ENCODE results near the gene ECHS1. TPM values are rescaled to one million over a fixed set of nuclear protein-coding genes. Genes with fewer than 3 reads are reported as not detected.

Gene ECHS1
- total and polyA plus RNA-seq, 2 donors (not counting 3 experiments of a cell fraction or from before 2014, with no cell fraction given) = 46.2 to 108 TPM

- ChIA-PET POLR2A (no interaction called here), CTCF (interaction anchor here (1.1 to 2.4 kb wide), 16 partner anchors 7 to 192 kb away, joined by 3 to 20 read pairs (median 7); partner anchors contain the start of genes FUOM, PAOX and PRAP1)
- Histone ChIP-seq H3K9me3 (replicated peaks; ENCODE audit: control insufficient read depth, insufficient read depth, low read length) (no peaks in the 10 kb centered on the region), H3K27ac (ENCODE audit: insufficient read depth, low read depth, low read length) (no peak overlapping the region), H4K20me1 (replicated peaks; ENCODE audit: control insufficient read depth, extremely low read depth, insufficient read depth, low read length) (no peaks in the 10 kb centered on the region), H3K9ac (replicated peaks; ENCODE audit: extremely low read depth, insufficient read depth, low read length) (no peak overlapping the region), H3K79me2 (ENCODE audit: control insufficient read depth, insufficient read depth, low read length) (no peaks in the 10 kb centered on the region), H3K4me3 (replicated peaks in 1 of 3; ENCODE audit: insufficient read depth in 1 of 3, low read depth in 1 of 3, low read length in 3 of 3) (no peak overlapping the region), H3K36me3 (ENCODE audit: control insufficient read depth in 2 of 2, extremely low read depth in 1 of 2, insufficient read depth in 2 of 2, low read length in 2 of 2) (no peaks in the 10 kb centered on the region), H3K4me2 (ENCODE audit: insufficient read depth, low read length) (no peak overlapping the region), H3K9me1 (replicated peaks; ENCODE audit: control insufficient read depth, extremely low read depth, insufficient read depth, low read length) (no peaks in the 10 kb centered on the region), H3K27me3 (ENCODE audit: control insufficient read depth in 2 of 2, insufficient read depth in 2 of 2, low read length in 2 of 2) (peaks cover 39 to 53% of the 10 kb centered on the region in 2 experiments), H3K4me1 (ENCODE audit: control insufficient read depth, extremely low read depth, insufficient read depth, low read length) (peaks cover 2% of the 10 kb centered on the region), H2AFZ (ENCODE audit: low read depth, low read length) (no peak overlapping the region)
- FAIRE-seq = no peak
- intact Hi-C loops (cut with micrococcal nuclease) (loop anchor here (1.0 to 5.0 kb wide), 7 partner anchors 28 to 386 kb away; partner anchors contain the start of genes CFAP46, ECHS1 and MTG1), dilution Hi-C loops (cut with MboI; ENCODE audit: extremely low pct_ligation_motif_present, low sequenced_read_pairs) (no loop called here)
- no peak for DNase-seq (ENCODE audit: low read depth, low spot score)
- no TSS peak for BruUV-seq (replicated peaks)
- TF ChIP-seq GATA2 (IDR thresholded peaks at IDR 0.05; ENCODE audit: insufficient read depth, insufficient read length, low read depth, low read length) = no peak
- TF ChIP-seq FOS (IDR thresholded peaks at IDR 0.05; ENCODE audit: borderline replicate concordance, insufficient read depth, low read length) = no peak
- TF ChIP-seq POLR2AphosphoS5 (IDR thresholded peaks at IDR 0.05; ENCODE audit: insufficient read depth, low read depth, low read length) = no peak
- no peak for TF ChIP-seq POLR2A (IDR thresholded peaks at IDR 0.05; ENCODE audit: low read depth, low read length)
- TF ChIP-seq, protein P1, sequence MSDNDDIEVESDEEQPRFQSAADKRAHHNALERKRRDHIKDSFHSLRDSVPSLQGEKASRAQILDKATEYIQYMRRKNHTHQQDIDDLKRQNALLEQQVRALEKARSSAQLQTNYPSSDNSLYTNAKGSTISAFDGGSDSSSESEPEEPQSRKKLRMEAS (IDR thresholded peaks at IDR 0.05; ENCODE audit: insufficient read depth, insufficient read length) = no peak
- no peak for TF ChIP-seq JUN (IDR thresholded peaks at IDR 0.05; ENCODE audit: borderline replicate concordance, insufficient read depth, insufficient read length, low read depth)
- TF ChIP-seq MYC (IDR thresholded peaks at IDR 0.05; ENCODE audit: low read depth, low read length) = no peak
- TF ChIP-seq EZH2 (IDR thresholded peaks at IDR 0.05; ENCODE audit: borderline replicate concordance, low read depth, low read length, severe bottlenecking) = no peak
- TF ChIP-seq CTCF (IDR thresholded peaks at IDR 0.05; ENCODE audit: extremely low read depth in 1 of 2, insufficient read depth in 1 of 2, low read depth in 1 of 2, low read length in 2 of 2) = no peak
Measured at GRCh38 chr10:133328358-133329343, 44.5 kb downstream of the ECHS1 start.

All from endothelial cell of umbilical vein (primary cell).